AG04450 (cell line): ENCODE results near the gene UFC1. TPM values are rescaled to one million over a fixed set of nuclear protein-coding genes. Genes with fewer than 3 reads are reported as not detected.

Source experiments
- CTCF ChIA-PET: fragments of 300-600, 350-600 bp; formaldehyde crosslinking; extraction: SDS; loops from one replicate; lab custom pipeline; 2022; ENCODE audit warnings: antibody characterized with exemption, inconsistent platforms; lab: Charles Lee
- POLR2A ChIA-PET: fragments of 350-600 bp; formaldehyde crosslinking; extraction: SDS; loops from one replicate; lab custom pipeline; 2021; ENCODE audit warnings: antibody characterized with exemption, inconsistent platforms; lab: Yijun Ruan, JAX
- DNase-seq: peaks from one replicate; pipeline ENCODE4 v3.0.0-alpha.2; 2011; ENCODE audit warnings: low read depth, low spot score
- H3K27ac ChIP-seq: one replicate; pipeline ENCODE4 v1.5.1; 2012; ENCODE audit warnings: low read depth, low read length, control low read depth
- H3K27me3 ChIP-seq: one replicate; pipeline ENCODE4 v1.6.0; 2012; ENCODE audit warnings: low read length; ENCODE audit not compliant: control insufficient read depth, insufficient read depth
- H3K4me3 ChIP-seq: 2 replicates; pipeline ENCODE4 v1.5.1; 2011; ENCODE audit warnings: mild to moderate bottlenecking, low read depth, low read length, control low read depth
- H3K9me3 ChIP-seq: 2 replicates; pipeline ENCODE4 v1.5.1; 2012; ENCODE audit warnings: low read length; ENCODE audit not compliant: control insufficient read depth, insufficient read depth
- polyA plus RNA-seq: library from polyadenylated mRNA; depleted of rRNA; stranded (reverse); fragments of >200 nt; gene quantifications from 2 replicates; pipeline ENCODE4 v1.2.3, GENCODE V29; 2011
- TF ChIP-seq, protein P1 (sequence below): IDR thresholded peaks from 2 replicates; pipeline ENCODE4 v1.5.1; 2011; ENCODE audit warnings: low read depth, low read length, control low read depth, inconsistent platforms

UFC1 gene
- polyA plus RNA-seq, 1 experiment, result 146 TPM

DNA sequence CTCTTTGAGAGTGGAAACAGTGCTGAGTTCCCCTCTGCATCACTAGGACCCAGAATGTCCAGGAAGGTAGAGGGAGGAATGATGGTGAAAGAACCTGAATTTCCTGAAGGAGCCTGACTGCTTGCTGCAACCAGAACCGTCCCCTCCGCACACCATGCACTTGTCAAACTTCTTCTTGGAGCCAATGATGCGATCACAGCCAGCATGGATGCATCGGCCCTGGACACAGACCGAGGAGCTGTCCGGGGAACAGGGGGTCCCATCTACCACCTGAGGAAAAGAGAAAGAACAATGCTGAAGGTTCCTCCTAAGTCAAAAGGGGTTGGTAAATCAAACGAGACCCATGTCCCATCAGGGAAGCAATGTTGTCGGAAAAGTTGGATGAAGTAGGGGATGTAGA, 38.2 kb downstream of the UFC1 start:
- Histone ChIP-seq H3K27me3 (no peaks in the 10 kb centered on the region), H3K9me3 (no peaks in the 10 kb centered on the region), H3K4me3 (no peak overlapping the region), H3K27ac (no peak overlapping the region)
- DNase-seq, result no peak
- TF ChIP-seq, protein P1, sequence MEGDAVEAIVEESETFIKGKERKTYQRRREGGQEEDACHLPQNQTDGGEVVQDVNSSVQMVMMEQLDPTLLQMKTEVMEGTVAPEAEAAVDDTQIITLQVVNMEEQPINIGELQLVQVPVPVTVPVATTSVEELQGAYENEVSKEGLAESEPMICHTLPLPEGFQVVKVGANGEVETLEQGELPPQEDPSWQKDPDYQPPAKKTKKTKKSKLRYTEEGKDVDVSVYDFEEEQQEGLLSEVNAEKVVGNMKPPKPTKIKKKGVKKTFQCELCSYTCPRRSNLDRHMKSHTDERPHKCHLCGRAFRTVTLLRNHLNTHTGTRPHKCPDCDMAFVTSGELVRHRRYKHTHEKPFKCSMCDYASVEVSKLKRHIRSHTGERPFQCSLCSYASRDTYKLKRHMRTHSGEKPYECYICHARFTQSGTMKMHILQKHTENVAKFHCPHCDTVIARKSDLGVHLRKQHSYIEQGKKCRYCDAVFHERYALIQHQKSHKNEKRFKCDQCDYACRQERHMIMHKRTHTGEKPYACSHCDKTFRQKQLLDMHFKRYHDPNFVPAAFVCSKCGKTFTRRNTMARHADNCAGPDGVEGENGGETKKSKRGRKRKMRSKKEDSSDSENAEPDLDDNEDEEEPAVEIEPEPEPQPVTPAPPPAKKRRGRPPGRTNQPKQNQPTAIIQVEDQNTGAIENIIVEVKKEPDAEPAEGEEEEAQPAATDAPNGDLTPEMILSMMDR, result no peak
- POLR2A ChIA-PET, result interaction anchor here (1.3 kb wide), 1 partner anchor 10 kb away, joined by 3 read pairs; the partner anchor contains the start of gene NDUFS2
- CTCF ChIA-PET, result interaction anchor here (0.6 to 5.6 kb wide), 26 partner anchors 11 to 1002 kb away, joined by 3 to 92 read pairs (median 8); partner anchors contain the start of genes APOA2, B4GALT3, CASQ1 and FCER1G

GRCh38 chr1:161192476-161193465, 39.0 kb downstream of the UFC1 start:
- no peaks in the 10 kb centered on the region for H3K9me3 ChIP-seq
- DNase-seq, result peak; percentile 37
- TF ChIP-seq, protein P1, result peak; percentile 92
- POLR2A ChIA-PET, result interaction anchor here (1.3 kb wide), 2 partner anchors 9 to 33 kb away, joined by 3 to 5 read pairs; partner anchors contain the start of genes NDUFS2 and TOMM40L
- H3K4me3 ChIP-seq, result no peak overlapping the region
- no peak overlapping the region for H3K27ac ChIP-seq
- H3K27me3 ChIP-seq, result no peaks in the 10 kb centered on the region
- CTCF ChIA-PET, result interaction anchor here (0.5 to 5.6 kb wide), 31 partner anchors 11 to 1124 kb away, joined by 3 to 92 read pairs (median 7); partner anchors contain the start of genes APOA2, B4GALT3, CASQ1 and FCER1G

DNA sequence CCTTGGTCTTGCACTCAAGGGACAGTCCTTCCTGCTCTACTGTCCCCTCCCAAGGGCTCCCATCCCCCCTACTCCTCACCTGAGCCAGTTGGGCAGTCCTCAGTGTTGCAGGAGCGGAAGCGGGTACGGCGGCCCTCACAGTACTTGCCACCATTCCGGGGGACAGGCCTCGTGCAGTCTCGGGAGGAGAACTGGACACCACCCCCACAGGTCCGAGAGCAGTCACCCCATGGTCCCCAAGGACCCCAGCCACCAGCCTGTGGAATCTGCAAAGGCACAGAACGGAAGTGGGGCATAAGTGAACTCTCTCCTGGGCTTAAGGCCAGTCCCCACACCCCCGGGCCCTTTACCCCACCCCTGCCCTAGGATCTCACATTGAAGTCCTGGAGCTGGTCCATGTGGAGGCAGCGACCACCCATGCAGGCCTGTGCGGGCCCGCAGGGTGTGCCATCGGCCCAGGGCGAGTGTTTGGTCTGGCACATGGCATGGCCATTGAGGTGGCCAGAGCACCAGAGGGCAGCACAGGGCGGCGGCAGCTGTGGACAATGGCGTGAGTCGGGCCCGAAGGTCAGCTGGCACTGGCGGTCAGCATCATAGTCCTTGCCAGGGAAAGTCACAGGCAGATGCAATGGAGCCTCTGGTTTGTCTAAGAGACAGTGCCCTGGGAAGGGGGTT, 39.9 kb downstream of the UFC1 start:
- DNase-seq, result no peak
- ChIA-PET POLR2A (interaction anchor here (1.3 kb wide), 1 partner anchor 32 kb away, joined by 5 read pairs; the partner anchor contains the start of gene TOMM40L), CTCF (interaction anchor here (1.0 to 5.6 kb wide), 11 partner anchors 10 to 191 kb away, joined by 4 to 92 read pairs (median 20); partner anchors contain the start of genes B4GALT3, NDUFS2 and TOMM40L)
- Histone ChIP-seq H3K4me3 (no peak overlapping the region), H3K27me3 (no peaks in the 10 kb centered on the region), H3K9me3 (no peaks in the 10 kb centered on the region), H3K27ac (no peak overlapping the region)
- TF ChIP-seq, protein P1, result no peak

GRCh38 chr1:161195171-161195570, 41.4 kb downstream of the UFC1 start:
- no peak for DNase-seq
- H3K27ac ChIP-seq, result no peak overlapping the region
- ChIA-PET CTCF (interaction anchor here (0.6 to 5.6 kb wide), 3 partner anchors 9 to 197 kb away, joined by 3 to 65 read pairs (median 62); partner anchors contain the start of gene NDUFS2), POLR2A (no interaction called here)
- no peaks in the 10 kb centered on the region for H3K27me3 ChIP-seq
- H3K9me3 ChIP-seq, result no peaks in the 10 kb centered on the region
- TF ChIP-seq, protein P1, result no peak
- no peak overlapping the region for H3K4me3 ChIP-seq
